Muscle layer of colon (tissue), 2 donors: ENCODE measurements around the gene LDLRAD3.

Source experiments
- H3K27ac ChIP-seq: one replicate; pipeline ENCODE4 v1.7.0; 2013; ENCODE audit warnings: low read depth, mild to moderate bottlenecking, low read length, moderate library complexity
- H3K27me3 ChIP-seq, 2 donors: one replicate each; pipeline ENCODE4 v1.7.0; 2013; ENCODE audit warnings: low read length in 2 of 2, mild to moderate bottlenecking in 2 of 2; ENCODE audit not compliant: insufficient read depth in 2 of 2, control insufficient read depth in 1 of 2
- H3K36me3 ChIP-seq: one replicate; pipeline ENCODE4 v1.7.0; 2013; ENCODE audit warnings: mild to moderate bottlenecking, low read length; ENCODE audit not compliant: insufficient read depth
- H3K4me1 ChIP-seq: one replicate; pipeline ENCODE4 v1.7.0; 2013; ENCODE audit warnings: mild to moderate bottlenecking, low read length; ENCODE audit not compliant: insufficient read depth
- H3K4me3 ChIP-seq, 2 donors: one replicate each; pipeline ENCODE4 v1.7.0; 2013; ENCODE audit warnings: low read length in 2 of 2, low read depth in 1 of 2, mild to moderate bottlenecking in 1 of 2, moderate library complexity in 1 of 2
- H3K9ac ChIP-seq: one replicate; pipeline ENCODE4 v1.7.0; 2013; ENCODE audit warnings: low read length
- H3K9me3 ChIP-seq: one replicate; pipeline ENCODE4 v1.7.0; 2013; ENCODE audit warnings: mild to moderate bottlenecking, low read length
- donor health status: abdominal sarcoma.
- donor health status: Adenocarcinoma of cecum.

LDLRAD3 gene

GRCh38 chr11:35997902-35998520 lies 54.1 kb downstream of the LDLRAD3 start:
- H3K4me3 ChIP-seq: no peak overlapping the region
- H3K27ac ChIP-seq: no peak overlapping the region
- no peaks in the 10 kb centered on the region for H3K9me3 ChIP-seq
- no peaks in the 10 kb centered on the region for H3K27me3 ChIP-seq
- H3K36me3 ChIP-seq: no peaks in the 10 kb centered on the region
- H3K9ac ChIP-seq: no peak overlapping the region
- H3K4me1 ChIP-seq: peaks cover 6% of the 10 kb centered on the region

- no peak overlapping the region for H3K27ac ChIP-seq
Observed at GRCh38 chr11:35998634-35999033, 54.8 kb downstream of the LDLRAD3 start.

GRCh38 chr11:36000616-36001190 lies 56.8 kb downstream of the LDLRAD3 start:
- no peaks in the 10 kb centered on the region for H3K36me3 ChIP-seq
- no peaks in the 10 kb centered on the region for H3K4me1 ChIP-seq
- H3K4me3 ChIP-seq: no peak overlapping the region
- no peak overlapping the region for H3K9ac ChIP-seq
- H3K27me3 ChIP-seq: no peaks in the 10 kb centered on the region
- no peak overlapping the region for H3K27ac ChIP-seq
- no peaks in the 10 kb centered on the region for H3K9me3 ChIP-seq

More at GRCh38 chr11:35998634-35999033, 54.8 kb downstream of the LDLRAD3 start:
- H3K4me3 ChIP-seq: no peak overlapping the region
- H3K9ac ChIP-seq: no peak overlapping the region
- H3K27me3 ChIP-seq: no peaks in the 10 kb centered on the region
- H3K4me1 ChIP-seq: peaks cover under 1% of the 10 kb centered on the region
- no peaks in the 10 kb centered on the region for H3K36me3 ChIP-seq
- H3K9me3 ChIP-seq: no peaks in the 10 kb centered on the region

GRCh38 chr11:36002196-36002595 lies 58.3 kb downstream of the LDLRAD3 start:
- Histone ChIP-seq H3K4me3 (no peak overlapping the region), H3K4me1 (no peaks in the 10 kb centered on the region), H3K9ac (no peak overlapping the region), H3K9me3 (no peaks in the 10 kb centered on the region), H3K27me3 (no peaks in the 10 kb centered on the region), H3K27ac (no peak overlapping the region), H3K36me3 (no peaks in the 10 kb centered on the region)

- no peaks in the 10 kb centered on the region for H3K4me1 ChIP-seq
- no peaks in the 10 kb centered on the region for H3K9me3 ChIP-seq
- no peak overlapping the region for H3K9ac ChIP-seq
- H3K27me3 ChIP-seq: no peaks in the 10 kb centered on the region
- no peaks in the 10 kb centered on the region for H3K36me3 ChIP-seq
- no peak overlapping the region for H3K27ac ChIP-seq
- H3K4me3 ChIP-seq: no peak overlapping the region
Observed at GRCh38 chr11:36002796-36003195, 58.9 kb downstream of the LDLRAD3 start.

GRCh38 chr11:36006556-36006955 lies 62.7 kb downstream of the LDLRAD3 start:
- H3K36me3 ChIP-seq: no peaks in the 10 kb centered on the region
- no peaks in the 10 kb centered on the region for H3K9me3 ChIP-seq
- no peak overlapping the region for H3K9ac ChIP-seq
- H3K27me3 ChIP-seq: no peaks in the 10 kb centered on the region
- H3K4me1 ChIP-seq: peaks cover 13% of the 10 kb centered on the region
- H3K27ac ChIP-seq: no peak overlapping the region
- H3K4me3 ChIP-seq: no peak overlapping the region

GRCh38 chr11:36007127-36007655 lies 63.3 kb downstream of the LDLRAD3 start:
- no peak overlapping the region for H3K27ac ChIP-seq
- no peak overlapping the region for H3K9ac ChIP-seq
- no peaks in the 10 kb centered on the region for H3K9me3 ChIP-seq
- no peaks in the 10 kb centered on the region for H3K36me3 ChIP-seq
- H3K4me1 ChIP-seq: peaks cover 13% of the 10 kb centered on the region
- H3K27me3 ChIP-seq: no peaks in the 10 kb centered on the region
- no peak overlapping the region for H3K4me3 ChIP-seq

- Histone ChIP-seq H3K9ac (no peak overlapping the region), H3K4me1 (peaks cover 13% of the 10 kb centered on the region), H3K9me3 (no peaks in the 10 kb centered on the region), H3K27me3 (no peaks in the 10 kb centered on the region), H3K27ac (no peak overlapping the region), H3K36me3 (no peaks in the 10 kb centered on the region), H3K4me3 (no peak overlapping the region)
Observed at GRCh38 chr11:36008584-36008983, 64.7 kb downstream of the LDLRAD3 start.

GRCh38 chr11:36009473-36009872 lies 65.6 kb downstream of the LDLRAD3 start:
- Histone ChIP-seq H3K4me1 (peaks cover 15% of the 10 kb centered on the region), H3K27ac (no peak overlapping the region), H3K4me3 (no peak overlapping the region), H3K27me3 (no peaks in the 10 kb centered on the region), H3K9me3 (no peaks in the 10 kb centered on the region), H3K9ac (no peak overlapping the region), H3K36me3 (no peaks in the 10 kb centered on the region)

GRCh38 chr11:36010010-36010740 lies 66.3 kb downstream of the LDLRAD3 start:
- peaks cover 19% of the 10 kb centered on the region for H3K4me1 ChIP-seq
- no peaks in the 10 kb centered on the region for H3K9me3 ChIP-seq
- no peaks in the 10 kb centered on the region for H3K27me3 ChIP-seq
- H3K36me3 ChIP-seq: no peaks in the 10 kb centered on the region
- H3K4me3 ChIP-seq: no peak overlapping the region
- H3K27ac ChIP-seq: no peak overlapping the region
- no peak overlapping the region for H3K9ac ChIP-seq

- no peaks in the 10 kb centered on the region for H3K9me3 ChIP-seq
- no peaks in the 10 kb centered on the region for H3K36me3 ChIP-seq
- H3K9ac ChIP-seq: no peak overlapping the region
- H3K27ac ChIP-seq: no peak overlapping the region
- peaks cover 25% of the 10 kb centered on the region for H3K4me1 ChIP-seq
- no peak overlapping the region for H3K4me3 ChIP-seq
- no peaks in the 10 kb centered on the region for H3K27me3 ChIP-seq
Observed at GRCh38 chr11:36011574-36011973, 67.7 kb downstream of the LDLRAD3 start.
